Suprapubic skin (tissue), 4 donors: ENCODE data around the gene IFT25. TPM values are rescaled to one million over a fixed set of nuclear protein-coding genes. Genes with fewer than 3 reads are reported as not detected.

Experiments used
- DNase-seq, 2 donors: peaks; one replicate each; pipeline ENCODE4 v3.0.0-alpha.2; 2019; ENCODE audit warnings: low spot score in 2 of 2
- H3K27ac ChIP-seq: fragments of 200-600 bp; sonication (generic); one replicate; pipeline ENCODE4 v1.5.1; 2019
- H3K27me3 ChIP-seq: fragments of 200-600 bp; sonication (generic); one replicate; pipeline ENCODE4 v1.5.1; 2019
- H3K36me3 ChIP-seq: fragments of 200-600 bp; sonication (generic); one replicate; pipeline ENCODE4 v1.5.1; 2019
- H3K4me1 ChIP-seq: fragments of 200-600 bp; sonication (generic); one replicate; pipeline ENCODE4 v1.5.1; 2019
- H3K4me3 ChIP-seq: fragments of 200-600 bp; sonication (generic); one replicate; pipeline ENCODE4 v1.5.1; 2019; ENCODE audit warnings: mild to moderate bottlenecking
- H3K9me3 ChIP-seq: fragments of 200-600 bp; sonication (generic); one replicate; pipeline ENCODE4 v1.5.1; 2019
- EP300 ChIP-seq: sonication (generic); formaldehyde crosslinking; IDR thresholded peaks from one replicate; pipeline ENCODE4 v1.6.1; 2017; ENCODE audit warnings: antibody characterized with exemption
- POLR2A ChIP-seq, 2 donors: fragments of 450-650 bp; IDR thresholded peaks; one replicate each; pipeline ENCODE4 v1.6.1; 2017; ENCODE audit warnings: antibody characterized with exemption in 2 of 2, mild to moderate bottlenecking in 2 of 2, moderate library complexity in 2 of 2
- POLR2AphosphoS5 ChIP-seq, 3 donors: sonication (generic); formaldehyde crosslinking; IDR thresholded peaks; one replicate each; pipeline ENCODE4 v1.6.1; 2017; ENCODE audit warnings: antibody characterized with exemption in 3 of 3
- WGBS: methylation state at CpG from one replicate; pipeline ENCODE4 v1.1.5; 2018; 5-methylcytosine and 5-hydroxymethylcytosine counted together
- total RNA-seq, 4 donors: library from RNA; depleted of rRNA; stranded (reverse); fragments of >200 nt; gene quantifications; one replicate each; pipeline ENCODE4 v1.1.0, GENCODE V29; 2016
- TF ChIP-seq, protein P1 (sequence below), 2 donors: fragments of 200-600 bp in 1 of 2; fragments of 450-650 bp in 1 of 2; sonication (generic) in 1 of 2; IDR thresholded peaks; one replicate each; pipeline ENCODE4 v1.5.1; 2016 to 2019; ENCODE audit warnings: antibody characterized with exemption in 2 of 2, mild to moderate bottlenecking in 1 of 2, moderate library complexity in 1 of 2

Gene IFT25
- total RNA-seq, 4 donors from 2014 or later, result 8.8 to 36.5 (median 13.8) TPM

DNA sequence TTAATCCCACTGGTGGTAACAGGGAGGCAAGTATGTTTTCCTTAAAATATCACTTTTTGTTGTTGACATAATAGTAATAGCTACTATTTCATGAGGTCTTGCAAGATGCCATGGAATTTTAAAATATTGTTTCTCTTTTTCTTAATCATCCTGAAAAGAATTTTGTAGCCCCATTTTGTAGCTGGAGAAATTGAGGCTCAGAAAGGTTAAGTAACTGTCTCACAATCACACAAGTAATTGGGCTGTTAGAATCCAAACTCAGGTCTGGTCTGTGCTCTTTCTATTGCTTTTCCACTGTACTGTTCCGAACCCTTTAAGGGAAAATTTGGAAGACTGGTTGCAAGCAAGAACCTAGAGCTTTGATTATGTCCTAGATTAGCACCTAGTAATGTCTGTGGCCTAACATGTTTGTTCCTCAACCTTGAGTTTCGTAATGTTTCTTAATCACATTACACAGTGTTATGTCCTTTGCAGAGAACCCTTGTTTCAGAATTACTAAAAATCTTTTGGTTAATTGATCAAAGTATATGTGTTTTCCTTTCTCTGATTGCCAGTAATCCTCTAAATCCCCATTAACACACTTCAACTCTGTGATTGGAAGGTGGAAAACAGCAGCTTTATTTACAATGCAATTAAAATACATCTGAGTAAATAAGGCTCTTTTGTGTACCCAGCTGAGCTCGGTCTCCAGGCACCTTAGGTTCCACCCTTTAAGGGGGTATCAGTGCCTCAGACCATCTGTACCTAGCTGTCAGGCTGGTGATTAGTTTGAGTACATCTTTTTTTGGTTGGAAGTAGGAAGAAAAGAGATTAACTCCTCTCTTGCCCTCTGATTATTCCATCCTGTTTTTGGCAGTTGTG, 11.0 kb upstream of the IFT25 start:
- no peak for DNase-seq
- peak overlapping the region; percentile 72 for H3K27ac ChIP-seq

DNA sequence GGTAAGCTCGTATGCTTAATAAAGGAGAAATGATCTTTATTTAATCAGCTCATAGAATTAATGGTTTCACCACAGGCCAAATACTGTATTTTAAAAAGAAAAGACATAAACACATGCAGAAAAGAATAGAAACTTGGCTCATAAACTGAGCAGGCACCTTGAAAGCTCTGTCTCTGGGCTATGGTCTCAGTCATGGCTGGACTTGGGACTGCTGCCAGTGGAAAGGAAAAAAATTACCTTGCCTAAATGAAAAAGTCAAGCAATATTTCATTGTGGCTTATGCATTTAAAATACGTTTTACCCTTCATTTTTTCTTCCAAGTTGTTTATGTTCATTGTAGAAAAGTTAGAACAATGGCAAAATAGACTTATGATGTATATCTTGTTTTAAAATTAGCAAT, 8.6 kb upstream of the IFT25 start:
- no peak for DNase-seq
- no peak for TF ChIP-seq POLR2A (IDR thresholded peaks at IDR 0.05)
- WGBS, result 81% methylated on average over 2 of the region's 2 CpGs
- Histone ChIP-seq H3K36me3 (peaks cover 34% of the 10 kb centered on the region), H3K27ac (no peak overlapping the region), H3K9me3 (no peaks in the 10 kb centered on the region), H3K4me3 (no peak overlapping the region), H3K4me1 (peaks cover 25% of the 10 kb centered on the region), H3K27me3 (no peaks in the 10 kb centered on the region)

More for the DNA sequence above, 11.0 kb upstream of the IFT25 start:
- Histone ChIP-seq H3K4me1 (peaks cover 21% of the 10 kb centered on the region), H3K27me3 (no peaks in the 10 kb centered on the region), H3K4me3 (no peak overlapping the region), H3K9me3 (no peaks in the 10 kb centered on the region), H3K36me3 (peaks cover 49% of the 10 kb centered on the region)
- WGBS, result 57% methylated on average over 3 of the region's 3 CpGs
- TF ChIP-seq, protein P1, sequence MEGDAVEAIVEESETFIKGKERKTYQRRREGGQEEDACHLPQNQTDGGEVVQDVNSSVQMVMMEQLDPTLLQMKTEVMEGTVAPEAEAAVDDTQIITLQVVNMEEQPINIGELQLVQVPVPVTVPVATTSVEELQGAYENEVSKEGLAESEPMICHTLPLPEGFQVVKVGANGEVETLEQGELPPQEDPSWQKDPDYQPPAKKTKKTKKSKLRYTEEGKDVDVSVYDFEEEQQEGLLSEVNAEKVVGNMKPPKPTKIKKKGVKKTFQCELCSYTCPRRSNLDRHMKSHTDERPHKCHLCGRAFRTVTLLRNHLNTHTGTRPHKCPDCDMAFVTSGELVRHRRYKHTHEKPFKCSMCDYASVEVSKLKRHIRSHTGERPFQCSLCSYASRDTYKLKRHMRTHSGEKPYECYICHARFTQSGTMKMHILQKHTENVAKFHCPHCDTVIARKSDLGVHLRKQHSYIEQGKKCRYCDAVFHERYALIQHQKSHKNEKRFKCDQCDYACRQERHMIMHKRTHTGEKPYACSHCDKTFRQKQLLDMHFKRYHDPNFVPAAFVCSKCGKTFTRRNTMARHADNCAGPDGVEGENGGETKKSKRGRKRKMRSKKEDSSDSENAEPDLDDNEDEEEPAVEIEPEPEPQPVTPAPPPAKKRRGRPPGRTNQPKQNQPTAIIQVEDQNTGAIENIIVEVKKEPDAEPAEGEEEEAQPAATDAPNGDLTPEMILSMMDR (IDR thresholded peaks at IDR 0.05), result no peak
- no peak for TF ChIP-seq POLR2A (IDR thresholded peaks at IDR 0.05)
- no peak for TF ChIP-seq POLR2AphosphoS5 (IDR thresholded peaks at IDR 0.05)
- TF ChIP-seq EP300, result no peak

DNA sequence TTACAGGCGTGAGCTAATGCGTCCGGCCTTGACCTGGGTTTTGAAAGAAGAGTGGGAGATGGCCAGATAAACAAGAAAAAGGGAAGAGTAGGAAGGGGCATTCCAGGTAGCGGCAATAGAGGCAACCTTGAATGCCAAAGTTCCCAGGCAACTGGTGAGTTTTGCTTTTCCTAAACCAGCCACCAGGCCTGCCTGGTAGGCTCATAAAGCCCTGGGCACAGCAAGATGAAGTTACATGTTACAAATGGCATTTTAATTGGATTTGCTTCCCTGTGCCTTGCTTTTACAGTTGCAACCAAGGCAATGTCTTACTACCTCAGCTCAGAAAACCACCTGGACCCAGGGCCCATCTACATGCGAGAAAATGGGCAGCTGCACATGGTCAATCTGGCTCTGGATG, 6.2 kb upstream of the IFT25 start:
- H3K36me3 ChIP-seq, result peaks cover 24% of the 10 kb centered on the region
- H3K27ac ChIP-seq, result no peak overlapping the region
- whole genome bisulfite sequencing, result 89% methylated on average over 5 of the region's 5 CpGs
- H3K9me3 ChIP-seq, result no peaks in the 10 kb centered on the region
- TF ChIP-seq EP300 (no peak), POLR2A (IDR thresholded peaks at IDR 0.05) (no peak), POLR2AphosphoS5 (IDR thresholded peaks at IDR 0.05) (no peak)
- TF ChIP-seq, protein P1 (IDR thresholded peaks at IDR 0.05), result no peak
- no peaks in the 10 kb centered on the region for H3K27me3 ChIP-seq
- H3K4me3 ChIP-seq, result no peak overlapping the region
- no peak for DNase-seq
- H3K4me1 ChIP-seq, result peaks cover 24% of the 10 kb centered on the region

DNA sequence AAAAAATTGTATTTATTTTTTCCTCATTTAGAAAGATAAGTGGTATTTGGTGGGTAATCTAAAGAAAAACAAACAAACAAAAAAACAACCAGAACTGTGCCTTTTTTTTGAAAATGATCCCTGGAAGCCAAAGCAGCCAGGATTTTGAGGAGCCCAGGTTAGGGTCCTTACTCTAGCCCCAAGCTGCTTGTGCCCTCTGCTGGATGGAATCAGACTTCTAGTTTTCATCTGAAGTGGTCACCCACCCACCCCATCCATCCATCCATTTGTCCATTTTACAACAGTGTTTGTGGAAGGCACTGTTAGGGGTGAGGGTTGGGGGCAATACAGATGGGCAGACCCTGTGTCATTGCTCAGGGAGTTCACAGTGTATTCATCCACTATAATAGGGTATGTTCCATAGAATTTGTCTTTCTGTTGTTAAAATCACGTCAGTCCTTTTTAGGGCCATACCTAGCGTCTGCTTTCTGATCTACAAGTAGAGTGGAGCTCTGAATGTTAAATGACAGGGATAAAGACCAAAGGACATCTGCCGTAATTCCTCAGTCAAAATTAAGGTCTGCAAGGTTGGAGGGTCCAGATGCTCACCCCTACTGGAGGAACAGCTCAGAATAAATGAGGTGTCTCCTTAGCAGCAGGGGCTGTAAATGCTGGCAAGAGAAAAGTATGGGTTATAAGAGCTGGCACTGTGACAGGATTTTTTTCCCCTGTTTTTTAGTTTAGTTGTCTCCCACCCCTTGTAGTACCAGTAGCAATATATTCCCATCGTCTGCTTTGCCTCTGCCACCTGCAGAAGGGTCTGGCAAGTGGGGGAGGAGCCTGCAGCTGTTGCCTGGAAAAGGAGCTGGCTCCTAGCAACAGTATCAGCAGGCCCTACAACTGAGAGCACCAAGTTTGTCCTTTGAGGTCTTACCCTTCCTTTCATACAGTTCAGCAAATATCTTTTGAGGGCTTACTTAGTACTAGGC, 3.8 kb upstream of the IFT25 start:
- TF ChIP-seq, protein P1 (IDR thresholded peaks at IDR 0.05), result no peak
- TF ChIP-seq POLR2AphosphoS5 (IDR thresholded peaks at IDR 0.05), result no peak
- no peak for TF ChIP-seq POLR2A (IDR thresholded peaks at IDR 0.05)
- TF ChIP-seq EP300, result no peak
- Histone ChIP-seq H3K27ac (no peak overlapping the region), H3K4me3 (no peak overlapping the region), H3K9me3 (no peaks in the 10 kb centered on the region), H3K4me1 (peaks cover 27% of the 10 kb centered on the region), H3K36me3 (peaks cover 24% of the 10 kb centered on the region), H3K27me3 (no peaks in the 10 kb centered on the region)
- WGBS, result 92% methylated on average over 4 of the region's 4 CpGs
- no peak for DNase-seq

DNA sequence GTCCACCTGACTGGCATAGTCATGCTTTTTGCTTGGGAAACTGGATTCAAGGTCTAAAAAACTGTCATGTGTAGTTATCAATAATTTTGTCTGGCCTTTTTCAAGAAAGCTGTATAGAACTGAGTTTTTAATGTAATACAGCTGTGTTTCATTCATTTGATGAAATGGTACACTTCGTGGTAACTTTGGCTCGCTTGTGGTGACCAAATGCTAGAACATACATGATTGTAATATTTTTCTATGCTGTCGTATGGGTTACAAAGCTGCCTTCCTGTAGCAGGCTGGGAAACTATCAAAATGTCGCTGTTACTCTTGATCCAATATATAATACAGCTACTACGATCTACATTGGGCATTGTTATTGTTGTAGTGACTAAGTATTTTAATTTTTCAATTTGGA, 2.8 kb upstream of the IFT25 start:
- H3K4me1 ChIP-seq, result peaks cover 31% of the 10 kb centered on the region
- no peak overlapping the region for H3K27ac ChIP-seq
- H3K4me3 ChIP-seq, result no peak overlapping the region
- H3K9me3 ChIP-seq, result no peaks in the 10 kb centered on the region
- no peaks in the 10 kb centered on the region for H3K27me3 ChIP-seq
- DNase-seq, result no peak
- TF ChIP-seq POLR2AphosphoS5 (IDR thresholded peaks at IDR 0.05) (no peak), POLR2A (IDR thresholded peaks at IDR 0.05) (no peak), EP300 (no peak)
- TF ChIP-seq, protein P1 (IDR thresholded peaks at IDR 0.05), result no peak
- peaks cover 16% of the 10 kb centered on the region for H3K36me3 ChIP-seq
- 78% methylated on average over 5 of the region's 5 CpGs for WGBS
